ENCODE measurements around the gene OTUD3. TPM values are rescaled to one million over a fixed set of nuclear protein-coding genes. Genes with fewer than 3 reads are reported as not detected.
A peak's percentile ranks its signal among the peaks of the same experiment; 100 is the strongest.

Gene OTUD3
- total and polyA plus RNA-seq, 2 of the 13 experiments (the other 11 are each of a cell fraction or from before 2014, with no cell fraction given), result 5.2 to 7.5 TPM

GRCh38 chr1:19882111-19883071 is at the start of gene OTUD3 (continued):
- TF ChIP-seq HIC2 (CRISPR knock-in tag; IDR thresholded peaks at IDR 0.05; ENCODE audit: low read depth), result no peak
- no peak for TF ChIP-seq ZNF652 (CRISPR knock-in tag; IDR thresholded peaks at IDR 0.05; ENCODE audit: borderline replicate concordance, low read depth)
- TF ChIP-seq BATF2 (CRISPR knock-in tag; IDR thresholded peaks at IDR 0.05), result no peak
- no peak for TF ChIP-seq MIER2 (CRISPR knock-in tag; IDR thresholded peaks at IDR 0.05)
- TF ChIP-seq RERE (CRISPR knock-in tag; IDR thresholded peaks at IDR 0.05; ENCODE audit: low read depth), result no peak
- peak; percentile 61; the same call in 1 of the 2 replicates for TF ChIP-seq ZNF770 (CRISPR knock-in tag; IDR thresholded peaks at IDR 0.05)
- TF ChIP-seq E2F5 (CRISPR knock-in tag; conservative IDR thresholded peaks at IDR 0.05), result no peak
- peak; percentile 81; the same call in 1 of the 2 replicates for TF ChIP-seq MAZ (IDR thresholded peaks at IDR 0.05; ENCODE audit: borderline replicate concordance, low read depth, low read length)
- no peak for TF ChIP-seq MAZ (CRISPR knock-in tag; IDR thresholded peaks at IDR 0.05; ENCODE audit: low read depth)
- TF ChIP-seq SMARCC2 (IDR thresholded peaks at IDR 0.05), result no peak
